GM18870 (cell line): ENCODE measurements around the gene SLC48A1.

ENCODE experiments used
- ATAC-seq: cut with Tn5 transposase; IDR thresholded peaks from one replicate; pipeline ENCODE4 v1.9.1; 2021; ENCODE audit warnings: moderate library complexity; ENCODE audit not compliant: unreplicated experiment

SLC48A1 gene

DNA sequence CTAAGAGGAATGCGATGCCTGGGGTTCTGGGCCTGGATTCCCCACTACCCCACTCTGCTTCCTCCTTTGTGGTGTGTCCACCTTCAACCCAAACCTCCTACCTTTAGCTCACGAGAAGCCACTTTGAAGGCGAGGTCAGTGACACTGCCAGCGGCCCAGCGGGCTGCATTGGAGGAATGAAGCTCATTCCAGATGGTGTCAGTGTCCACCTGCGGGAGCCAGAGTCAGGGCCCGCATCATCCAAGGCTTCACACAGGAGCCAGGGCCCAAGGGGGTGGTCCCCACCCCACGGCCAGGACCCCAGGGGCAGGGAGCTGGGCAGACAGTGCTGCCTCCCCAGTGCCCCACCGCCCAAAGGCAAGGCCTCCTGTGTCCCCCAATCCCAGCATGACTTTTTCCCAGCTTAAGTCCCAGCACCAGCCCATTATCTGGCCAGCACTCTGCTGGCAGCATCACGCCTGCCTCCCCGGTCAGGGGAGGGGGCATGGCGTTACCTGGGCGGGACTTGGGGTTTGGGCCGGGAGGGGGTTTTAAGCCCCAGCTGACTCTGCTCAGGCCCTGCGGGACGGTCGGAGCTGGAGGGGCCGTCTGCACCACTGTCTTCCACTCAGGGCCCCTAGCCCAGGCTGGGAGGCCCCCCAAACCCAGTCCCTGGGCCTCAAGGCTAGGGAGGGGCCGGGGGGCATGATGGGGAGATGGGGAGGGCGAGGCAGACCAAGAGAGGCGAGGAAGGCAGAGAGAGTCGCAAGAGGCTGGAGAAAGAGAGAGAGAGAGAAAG is 16.9 kb downstream of the SLC48A1 start:
- ATAC-seq = no peak

DNA sequence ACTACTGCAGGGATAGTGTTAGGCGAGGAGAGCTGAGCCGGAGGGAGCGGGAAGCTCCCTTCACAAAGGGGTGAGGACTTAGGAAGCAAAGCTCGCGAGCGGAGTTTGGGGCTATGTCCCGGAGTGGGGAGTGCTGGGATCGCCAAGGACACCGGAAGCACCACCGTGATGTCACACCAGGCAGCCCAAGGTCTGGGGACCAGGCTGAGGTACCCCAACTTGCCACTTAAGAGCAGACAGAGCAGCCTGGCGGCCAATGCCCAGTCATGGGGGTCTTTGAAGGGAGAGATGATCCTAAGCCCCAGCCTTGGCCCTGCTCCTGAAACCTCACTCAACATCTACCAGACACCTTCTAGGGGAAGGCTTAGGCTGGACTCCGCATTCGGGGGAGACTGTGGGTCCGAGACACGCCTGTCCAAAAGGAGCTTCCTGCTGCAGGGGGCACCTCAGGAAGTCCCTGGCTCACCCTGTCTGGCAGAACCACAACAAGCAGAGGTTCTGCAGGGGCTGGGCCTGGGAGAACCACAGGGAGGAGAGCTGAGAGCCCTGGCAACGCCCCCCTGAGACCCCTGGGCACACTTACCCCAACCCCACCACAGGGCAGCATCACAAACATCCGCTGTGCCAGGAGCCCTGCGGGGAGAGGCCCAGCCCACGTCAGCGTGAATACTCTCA is 17.8 kb downstream of the SLC48A1 start:
- ATAC-seq = no peak

DNA sequence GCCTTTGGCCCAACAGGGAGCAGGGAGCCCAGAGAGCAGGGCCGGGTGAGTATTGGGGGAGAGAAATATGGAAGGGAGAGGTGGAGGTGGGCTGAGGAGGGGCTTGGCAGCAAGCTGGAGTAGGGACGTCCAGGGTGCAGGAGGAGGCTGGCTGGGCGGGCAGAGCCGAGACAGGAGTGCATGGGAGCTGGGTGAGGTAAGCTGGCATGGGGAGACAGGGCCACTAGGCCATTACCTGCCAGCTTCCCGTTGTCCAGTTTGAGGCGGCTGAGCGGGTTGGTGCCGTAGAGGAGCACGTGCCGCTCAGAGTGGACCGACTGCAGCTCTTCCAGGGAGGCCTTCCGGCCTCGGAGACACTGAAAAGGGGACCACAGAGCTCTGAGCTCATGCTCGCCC is 18.3 kb downstream of the SLC48A1 start:
- no peak for ATAC-seq

- no peak for ATAC-seq
These were observed 18.8 kb downstream of the SLC48A1 start for GRCh38 chr12:47791874-47792273.

- ATAC-seq = no peak
These were observed 20.1 kb downstream of the SLC48A1 start for GRCh38 chr12:47793015-47793681.

DNA sequence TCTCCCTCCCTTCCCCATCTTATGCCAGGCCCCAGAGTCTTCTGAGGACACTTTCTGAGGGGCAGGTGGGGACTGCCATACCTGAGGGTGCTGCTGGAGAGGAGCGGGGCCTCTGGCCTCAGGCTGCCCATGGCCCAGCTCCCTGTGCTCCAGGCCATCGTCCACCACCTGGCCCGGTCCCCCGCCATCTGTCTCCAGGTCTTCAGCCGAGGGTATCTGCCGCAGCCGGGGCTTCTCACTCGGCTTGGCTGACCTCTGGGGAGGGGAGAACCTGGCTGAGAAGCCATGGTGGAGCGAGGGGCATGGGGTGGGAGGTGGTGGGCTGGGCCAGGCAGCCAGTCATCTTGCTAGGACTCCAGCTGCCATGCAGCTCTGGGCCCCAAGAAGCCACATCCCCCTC is 21.6 kb downstream of the SLC48A1 start:
- no peak for ATAC-seq

DNA sequence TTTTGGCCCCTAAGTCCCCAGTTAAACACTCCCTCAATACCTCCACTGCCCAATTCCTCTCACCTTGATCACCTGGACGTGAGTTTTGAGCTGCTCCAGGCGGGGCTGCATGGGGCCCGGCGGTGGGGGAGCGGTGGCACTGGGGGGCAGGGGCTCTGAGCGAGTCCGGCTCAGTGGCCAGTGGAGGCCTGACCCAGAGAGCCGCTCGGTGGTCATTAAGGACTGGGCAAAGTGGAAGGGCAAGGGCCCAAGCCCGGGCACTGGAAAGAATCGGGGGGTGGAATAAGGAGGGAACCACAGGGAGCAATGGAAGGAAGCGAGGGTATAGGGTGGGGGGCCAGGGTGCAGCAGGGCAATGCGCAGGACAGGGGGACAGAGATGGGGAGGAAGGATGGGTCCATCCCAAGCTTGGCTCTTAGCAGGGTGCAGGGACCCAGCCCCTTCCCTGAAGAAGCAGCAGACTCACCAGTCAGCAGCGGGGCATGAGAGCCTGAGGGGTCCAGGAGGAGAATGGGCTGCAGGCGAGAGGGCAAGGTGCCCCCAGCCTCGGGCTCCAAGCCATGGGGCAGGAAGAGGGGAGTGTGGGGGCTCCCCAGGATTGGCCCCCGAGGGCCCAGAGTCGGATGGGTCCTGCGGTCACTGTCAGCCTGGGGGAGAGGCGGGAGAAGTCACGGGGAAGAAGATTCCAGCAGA is 22.2 kb downstream of the SLC48A1 start:
- no peak for ATAC-seq

DNA sequence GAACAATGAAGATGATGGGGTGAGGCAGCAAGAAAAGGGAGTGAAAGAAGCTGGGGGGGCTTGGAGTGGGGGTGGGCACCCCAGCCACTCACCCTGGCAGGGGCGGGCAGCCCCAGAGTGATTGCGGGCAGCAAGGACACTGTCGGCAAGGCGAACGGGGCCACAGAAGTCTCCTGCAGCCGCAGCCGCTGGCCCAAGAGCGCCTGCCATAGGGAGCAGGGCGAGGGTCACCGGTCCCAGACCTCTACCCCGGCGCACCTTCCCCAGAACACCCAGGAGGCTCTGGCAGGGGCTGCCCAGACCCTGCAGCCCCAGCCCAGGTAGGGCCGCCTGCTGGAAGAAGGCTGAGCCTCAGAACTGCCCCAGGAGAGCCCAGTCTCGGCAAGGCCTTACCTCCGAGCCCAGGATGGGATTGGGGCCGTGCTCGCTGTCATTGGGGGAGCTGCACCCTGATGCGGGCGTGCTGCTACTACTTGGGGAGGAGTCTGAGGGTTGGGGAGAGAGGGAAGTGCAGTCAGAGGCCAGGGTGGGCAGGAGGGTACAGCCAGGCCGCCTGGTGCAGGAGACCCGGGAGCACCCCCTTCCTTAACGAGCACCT is 22.9 kb downstream of the SLC48A1 start:
- ATAC-seq = no peak

DNA sequence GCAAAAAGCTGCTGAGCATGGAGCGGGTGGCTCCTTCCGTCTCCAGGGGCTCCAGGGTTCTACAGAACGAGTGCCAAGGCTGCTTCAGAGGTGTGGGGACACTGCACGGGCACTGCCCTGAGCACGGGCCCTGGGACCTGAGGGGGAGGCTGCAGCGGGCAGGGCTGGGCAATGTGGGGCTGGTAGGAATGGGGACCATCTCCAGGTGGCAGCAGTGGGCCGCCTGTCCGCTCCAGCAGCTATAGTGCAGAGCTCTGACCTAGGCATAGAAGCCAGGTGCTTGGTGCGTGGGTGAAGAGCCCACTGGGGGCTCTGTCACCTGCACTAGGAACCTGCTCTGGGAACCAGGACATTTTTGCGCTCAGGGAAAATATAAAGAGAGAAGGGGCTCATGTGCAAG is 24.4 kb downstream of the SLC48A1 start:
- ATAC-seq = no peak

GRCh38 chr12:47798382-47798948 is 25.4 kb downstream of the SLC48A1 start:
- ATAC-seq = no peak

DNA sequence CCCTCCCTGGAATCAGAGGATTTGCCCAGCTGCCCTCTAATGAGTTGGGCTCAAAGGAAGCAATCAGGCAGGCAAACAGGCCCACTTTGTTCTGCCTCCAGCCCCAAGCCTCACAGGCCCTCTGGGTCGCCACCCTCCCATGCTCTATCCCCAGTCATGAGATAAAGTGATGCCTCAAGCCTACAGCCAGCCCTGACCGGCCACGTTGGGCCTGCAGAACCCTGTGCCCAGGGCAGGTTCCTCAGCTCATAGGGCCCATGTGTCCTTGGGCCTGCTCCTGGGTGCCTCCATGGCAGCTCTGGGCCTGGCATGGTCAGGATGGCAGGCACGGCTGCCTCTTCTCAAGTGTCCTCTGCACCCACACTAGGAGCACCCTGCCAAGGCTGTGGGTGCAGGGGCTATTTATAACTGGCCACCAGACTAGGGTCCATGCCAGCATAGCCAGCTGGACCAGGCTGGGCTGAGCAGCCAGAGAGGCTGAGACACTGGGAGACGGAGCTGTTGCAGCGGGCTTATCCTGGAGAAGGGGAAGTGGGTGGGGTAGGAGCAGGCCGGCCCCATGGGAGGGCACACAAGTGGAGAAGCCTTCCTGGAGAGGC is 26.4 kb downstream of the SLC48A1 start:
- no peak for ATAC-seq

DNA sequence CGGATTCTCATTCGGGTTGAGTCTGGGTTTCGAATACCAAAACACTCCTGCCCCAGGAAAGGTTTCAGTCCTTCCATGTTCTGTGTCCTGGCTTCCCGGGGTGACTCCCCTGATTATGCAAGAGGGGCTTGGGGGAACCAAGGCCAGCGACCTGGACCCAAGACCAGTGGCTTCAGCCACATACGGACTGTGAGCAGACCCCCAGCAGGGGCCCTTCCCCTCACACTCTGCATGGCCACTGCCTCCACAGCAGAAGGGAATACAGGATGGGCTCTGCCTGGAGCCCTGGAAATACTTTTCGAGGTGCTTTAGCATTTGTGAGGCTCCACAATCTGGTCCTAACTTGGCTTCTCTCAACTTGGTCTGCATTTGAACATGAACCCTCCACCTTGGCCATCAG is 27.5 kb downstream of the SLC48A1 start:
- no peak for ATAC-seq

DNA sequence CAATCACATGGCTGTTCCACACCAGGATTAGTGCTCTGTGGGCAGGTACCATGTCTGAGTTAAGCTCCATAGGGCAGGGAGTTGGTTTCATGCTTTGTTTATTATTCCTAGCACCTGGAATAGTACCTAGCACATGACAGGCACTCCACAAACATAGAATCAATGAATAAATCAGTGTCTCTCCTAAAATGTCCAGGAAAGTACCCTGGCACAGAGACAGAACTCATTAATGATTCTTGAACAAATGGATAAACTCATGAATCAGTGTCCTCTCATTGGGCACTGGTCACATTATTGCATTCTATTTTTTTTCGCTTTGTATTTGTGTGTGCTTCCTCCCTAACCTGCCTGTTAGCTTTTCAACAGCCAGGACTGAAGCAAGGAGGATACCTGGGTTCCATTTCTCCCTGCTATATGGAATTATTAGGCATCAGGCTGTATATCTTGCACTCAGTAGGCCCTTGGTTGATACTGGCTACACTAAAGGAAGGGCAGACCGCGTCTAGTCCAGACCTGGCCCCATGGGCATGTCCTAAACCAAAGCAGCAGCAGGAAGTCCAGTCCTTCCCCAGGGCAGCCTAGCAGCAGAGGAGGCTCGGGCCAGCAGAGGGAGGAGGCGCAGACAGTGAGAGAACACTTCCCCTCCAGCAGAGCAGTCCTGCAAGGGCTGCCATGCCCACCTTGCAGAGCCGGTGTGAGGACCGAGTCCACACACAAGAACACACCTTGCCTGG is 28.3 kb downstream of the SLC48A1 start:
- no peak for ATAC-seq

GRCh38 chr12:47801904-47802246 is 28.8 kb downstream of the SLC48A1 start:
- no peak for ATAC-seq

DNA sequence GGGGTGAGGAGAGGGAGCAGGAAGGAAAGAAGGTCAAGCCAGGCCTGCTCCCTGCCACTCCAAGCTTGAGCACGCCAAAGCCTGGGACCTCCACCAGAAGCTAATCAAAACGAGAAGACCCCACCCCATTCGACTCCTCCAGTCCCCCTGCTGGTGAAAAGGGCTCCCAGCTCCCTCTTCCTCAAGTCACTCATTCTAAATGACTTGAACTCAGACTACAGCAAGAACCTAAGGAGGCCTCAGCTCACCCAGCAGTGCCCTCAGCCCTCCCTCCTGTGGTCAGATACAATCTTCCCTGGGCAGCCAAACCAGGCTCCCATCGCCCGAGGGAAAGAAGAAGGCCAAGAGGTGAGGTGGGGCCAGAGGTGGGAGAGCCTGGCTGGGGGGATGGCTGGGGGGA is 29.3 kb downstream of the SLC48A1 start:
- ATAC-seq = no peak

GRCh38 chr12:47803191-47803875 is 30.3 kb downstream of the SLC48A1 start:
- ATAC-seq = no peak

GRCh38 chr12:47804171-47804570 is 31.1 kb downstream of the SLC48A1 start:
- ATAC-seq = no peak

DNA sequence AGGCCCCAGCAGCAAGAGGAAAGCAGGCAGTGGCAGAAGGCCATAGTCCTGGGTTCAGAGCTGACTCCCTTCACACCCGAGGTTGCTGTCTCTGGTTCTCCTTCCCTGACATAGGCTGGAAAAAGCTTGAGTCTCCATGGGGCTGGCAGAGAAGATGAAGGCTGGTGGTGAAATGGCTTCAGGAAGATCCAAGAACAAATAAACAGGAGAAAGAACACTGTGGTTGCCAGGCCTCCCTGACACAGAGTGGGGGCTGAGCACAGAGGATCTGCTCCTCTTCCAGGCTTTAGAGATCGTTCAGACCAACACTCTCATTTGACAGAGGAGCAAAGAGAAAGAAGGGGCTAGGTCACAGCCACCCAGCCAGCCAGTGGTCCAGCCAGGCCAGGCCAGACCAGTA is 32.4 kb downstream of the SLC48A1 start:
- no peak for ATAC-seq

DNA sequence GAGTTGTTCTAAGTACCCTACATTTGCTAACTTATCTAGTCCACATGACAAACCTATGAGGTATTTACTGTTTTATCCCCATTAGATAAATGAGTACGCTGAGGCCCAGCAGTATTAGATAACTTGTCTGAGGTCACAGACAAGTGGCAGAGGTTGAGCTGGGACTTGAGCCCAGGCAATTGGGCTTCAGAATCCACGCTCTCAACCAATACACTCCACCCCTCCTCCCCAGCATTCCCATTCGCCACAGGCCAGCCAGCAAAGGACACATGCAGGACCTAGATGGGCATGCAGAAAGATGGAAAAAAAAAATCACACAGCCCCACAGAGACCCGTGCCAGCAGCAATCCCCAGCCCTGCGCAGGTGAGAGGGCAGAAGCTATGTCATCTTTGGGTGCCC is 34.3 kb downstream of the SLC48A1 start:
- no peak for ATAC-seq
